ENCODE measurements around the gene OR2C3.

DNA sequence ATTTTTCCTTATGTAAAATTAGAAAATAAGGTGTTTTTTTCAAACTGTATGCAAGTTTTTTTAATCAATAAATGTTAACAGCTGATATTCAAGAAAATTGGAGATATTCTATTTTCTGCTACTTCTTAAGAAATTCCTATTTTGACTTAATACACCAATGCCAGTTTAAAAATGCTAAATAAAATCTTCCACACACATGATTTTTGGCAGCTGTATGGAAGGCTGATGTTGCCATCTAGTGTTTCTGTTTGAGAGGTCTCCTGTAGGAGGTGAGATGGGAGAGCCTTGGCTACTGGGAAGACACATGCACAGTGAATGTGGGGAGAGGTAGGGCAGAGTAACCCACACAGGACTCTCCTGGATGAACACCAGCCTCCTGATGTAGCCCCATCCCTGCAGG lies 49.2 kb downstream of the OR2C3 start:
- TF ChIP-seq, protein P1, sequence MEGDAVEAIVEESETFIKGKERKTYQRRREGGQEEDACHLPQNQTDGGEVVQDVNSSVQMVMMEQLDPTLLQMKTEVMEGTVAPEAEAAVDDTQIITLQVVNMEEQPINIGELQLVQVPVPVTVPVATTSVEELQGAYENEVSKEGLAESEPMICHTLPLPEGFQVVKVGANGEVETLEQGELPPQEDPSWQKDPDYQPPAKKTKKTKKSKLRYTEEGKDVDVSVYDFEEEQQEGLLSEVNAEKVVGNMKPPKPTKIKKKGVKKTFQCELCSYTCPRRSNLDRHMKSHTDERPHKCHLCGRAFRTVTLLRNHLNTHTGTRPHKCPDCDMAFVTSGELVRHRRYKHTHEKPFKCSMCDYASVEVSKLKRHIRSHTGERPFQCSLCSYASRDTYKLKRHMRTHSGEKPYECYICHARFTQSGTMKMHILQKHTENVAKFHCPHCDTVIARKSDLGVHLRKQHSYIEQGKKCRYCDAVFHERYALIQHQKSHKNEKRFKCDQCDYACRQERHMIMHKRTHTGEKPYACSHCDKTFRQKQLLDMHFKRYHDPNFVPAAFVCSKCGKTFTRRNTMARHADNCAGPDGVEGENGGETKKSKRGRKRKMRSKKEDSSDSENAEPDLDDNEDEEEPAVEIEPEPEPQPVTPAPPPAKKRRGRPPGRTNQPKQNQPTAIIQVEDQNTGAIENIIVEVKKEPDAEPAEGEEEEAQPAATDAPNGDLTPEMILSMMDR (IDR thresholded peaks at IDR 0.05) = peak in 2 of 7 experiments; percentile 13 to 55
- TF ChIP-seq POLR2AphosphoS5 (IDR thresholded peaks at IDR 0.05) (no peak), POLR2A (IDR thresholded peaks at IDR 0.05) (no peak), EP300 (IDR thresholded peaks at IDR 0.05) (no peak)

Measured in stomach (tissue), 4 donors.